C4-2B (cell line): Measurements from ENCODE around the gene PPM1N.

Experiments used
- H3K27ac ChIP-seq: fragments of 450-650 bp; 2 replicates; pipeline ENCODE4 v1.5.1; 2017
- ZFX ChIP-seq: fragments of 450-650 bp; IDR thresholded peaks from 2 replicates; pipeline ENCODE4 v1.6.1; 2017
- TF ChIP-seq, protein P1 (sequence below): fragments of 450-650 bp; conservative IDR thresholded peaks from 2 replicates; pipeline ENCODE4 v1.5.1; 2017; ENCODE audit warnings: mild to moderate bottlenecking

Gene PPM1N

GRCh38 chr19:45484273-45484945, 13.8 kb upstream of the PPM1N start:
- no peak overlapping the region for H3K27ac ChIP-seq
- TF ChIP-seq, protein P1, sequence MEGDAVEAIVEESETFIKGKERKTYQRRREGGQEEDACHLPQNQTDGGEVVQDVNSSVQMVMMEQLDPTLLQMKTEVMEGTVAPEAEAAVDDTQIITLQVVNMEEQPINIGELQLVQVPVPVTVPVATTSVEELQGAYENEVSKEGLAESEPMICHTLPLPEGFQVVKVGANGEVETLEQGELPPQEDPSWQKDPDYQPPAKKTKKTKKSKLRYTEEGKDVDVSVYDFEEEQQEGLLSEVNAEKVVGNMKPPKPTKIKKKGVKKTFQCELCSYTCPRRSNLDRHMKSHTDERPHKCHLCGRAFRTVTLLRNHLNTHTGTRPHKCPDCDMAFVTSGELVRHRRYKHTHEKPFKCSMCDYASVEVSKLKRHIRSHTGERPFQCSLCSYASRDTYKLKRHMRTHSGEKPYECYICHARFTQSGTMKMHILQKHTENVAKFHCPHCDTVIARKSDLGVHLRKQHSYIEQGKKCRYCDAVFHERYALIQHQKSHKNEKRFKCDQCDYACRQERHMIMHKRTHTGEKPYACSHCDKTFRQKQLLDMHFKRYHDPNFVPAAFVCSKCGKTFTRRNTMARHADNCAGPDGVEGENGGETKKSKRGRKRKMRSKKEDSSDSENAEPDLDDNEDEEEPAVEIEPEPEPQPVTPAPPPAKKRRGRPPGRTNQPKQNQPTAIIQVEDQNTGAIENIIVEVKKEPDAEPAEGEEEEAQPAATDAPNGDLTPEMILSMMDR = no peak
- no peak for TF ChIP-seq ZFX

GRCh38 chr19:45485305-45486077, 12.8 kb upstream of the PPM1N start:
- TF ChIP-seq, protein P1 = peak; percentile 80
- TF ChIP-seq ZFX = no peak
- H3K27ac ChIP-seq = peak overlapping the region; percentile 27; the same call in 1 of the 2 replicates

GRCh38 chr19:45488708-45489107, 9.5 kb upstream of the PPM1N start:
- TF ChIP-seq, protein P1 = no peak
- TF ChIP-seq ZFX = no peak
- no peak overlapping the region for H3K27ac ChIP-seq

GRCh38 chr19:45489216-45489855, 8.9 kb upstream of the PPM1N start:
- TF ChIP-seq, protein P1 = no peak
- H3K27ac ChIP-seq = no peak overlapping the region

- TF ChIP-seq, protein P1 = no peak
- no peak for TF ChIP-seq ZFX
- H3K27ac ChIP-seq = no peak overlapping the region; the same call in 1 of the 2 replicates
Observed at GRCh38 chr19:45492137-45492626, 6.1 kb upstream of the PPM1N start.

- no peak overlapping the region; the same call in 1 of the 2 replicates for H3K27ac ChIP-seq
Observed at GRCh38 chr19:45492627-45493470, 5.4 kb upstream of the PPM1N start.

More at GRCh38 chr19:45492627-45493470, 5.4 kb upstream of the PPM1N start:
- TF ChIP-seq, protein P1 = no peak
- no peak for TF ChIP-seq ZFX
